CD4-positive, alpha-beta T cell (primary cell): ENCODE results near the gene IFT27. TPM values are rescaled to one million over a fixed set of nuclear protein-coding genes. Genes with fewer than 3 reads are reported as not detected.

Experiments
- ATAC-seq: fragments of 200-7000 bp; cut with Tn5 transposase; one replicate; pipeline ENCODE4 v1.10.0; 2022; ENCODE audit warnings: mild to moderate bottlenecking; ENCODE audit not compliant: poor library complexity
- CTCF ChIA-PET: fragments of 350-600 bp; sonication (Branson Sonifier 250); formaldehyde crosslinking; loops from one replicate; lab custom pipeline; 2021; ENCODE audit warnings: antibody characterized with exemption, inconsistent platforms; lab: Charles Lee
- POLR2A ChIA-PET: fragments of 350-600 bp; sonication (Branson Sonifier 250); formaldehyde crosslinking; loops from one replicate; lab custom pipeline; 2021; ENCODE audit warnings: antibody characterized with exemption, inconsistent platforms; lab: Charles Lee
- DNase-seq, 14 experiments: peaks; one replicate each; pipeline ENCODE4 v3.0.0-alpha.2; 2013 to 2020; ENCODE audit warnings: mixed read lengths in 2 of 14
- H3K27ac ChIP-seq, 2 donors: one replicate each; pipeline versions ENCODE4 v1.5.1 to v1.7.0; 2013; ENCODE audit warnings: low read length in 2 of 2, low read depth in 1 of 2, mild to moderate bottlenecking in 1 of 2
- H3K27me3 ChIP-seq, 2 experiments: 1 replicate in 1 of 2; 2 replicates in 1 of 2; pipeline versions ENCODE4 v1.6.1 to v1.7.0; 2013; ENCODE audit warnings: low read length in 2 of 2, control low read depth in 1 of 2, mild to moderate bottlenecking in 1 of 2, moderate library complexity in 1 of 2; ENCODE audit not compliant: insufficient read depth in 2 of 2, control insufficient read depth in 1 of 2
- H3K36me3 ChIP-seq: one replicate; pipeline ENCODE4 v1.6.1; 2013; ENCODE audit warnings: low read length, control low read depth; ENCODE audit not compliant: insufficient read depth
- H3K4me1 ChIP-seq: one replicate; pipeline ENCODE4 v1.6.1; 2013; ENCODE audit warnings: low read length, control low read depth; ENCODE audit not compliant: insufficient read depth
- H3K4me3 ChIP-seq: one replicate; pipeline ENCODE4 v1.5.1; 2013; ENCODE audit warnings: mild to moderate bottlenecking, low read length, moderate library complexity
- H3K9me3 ChIP-seq, 2 experiments: 1 replicate in 1 of 2; 2 replicates in 1 of 2; pipeline versions ENCODE4 v1.6.1 to v1.7.0; 2013; ENCODE audit warnings: low read length in 2 of 2, mild to moderate bottlenecking in 2 of 2, control low read depth in 1 of 2, moderate library complexity in 1 of 2; ENCODE audit not compliant: control insufficient read depth in 1 of 2, insufficient read depth in 1 of 2
- H3K27ac Mint-ChIP-seq: one replicate; pipeline ENCODE4 v1.8.0; 2020; ENCODE audit warnings: mixed read lengths
- H3K27me3 Mint-ChIP-seq: one replicate; pipeline ENCODE4 v1.8.0; 2021; ENCODE audit warnings: mixed read lengths
- H3K36me3 Mint-ChIP-seq: one replicate; pipeline ENCODE4 v1.8.0; 2021; ENCODE audit warnings: low read depth, mixed read lengths
- H3K4me1 Mint-ChIP-seq: one replicate; pipeline ENCODE4 v1.8.0; 2021; ENCODE audit warnings: low read depth, mixed read lengths
- H3K4me3 Mint-ChIP-seq: one replicate; pipeline ENCODE4 v1.8.0; 2020; ENCODE audit warnings: mild to moderate bottlenecking, mixed read lengths
- H3K9me3 Mint-ChIP-seq: one replicate; pipeline ENCODE4 v1.8.0; 2020; ENCODE audit warnings: mixed read lengths
- intact Hi-C, 2 experiments: fragments of 100-400 bp; cut with DNase I in 1 of 2; cut with micrococcal nuclease in 1 of 2; formaldehyde crosslinking; loops; one replicate each; pipeline versions ENCODE4 v1.15.1 to v1.9.0; 2023 to 2025; cut with DNase I, micrococcal nuclease
- total RNA-seq, 174 experiments: library from RNA in 2 of 174; stranded (reverse) in 2 of 174; gene quantifications; one replicate each; pipeline ENCODE4 v1.2.3 and lab custom pipeline; 2021 to 2026
- TF ChIP-seq, protein P1 (sequence below): fragments of 200-600 bp; IDR thresholded peaks from one replicate; pipeline ENCODE4 v1.8.0; 2022; ENCODE audit warnings: antibody characterized with exemption, mild to moderate bottlenecking

Gene IFT27
- total RNA-seq, 2 experiments from 2014 or later: 10.2 to 10.9 TPM

DNA sequence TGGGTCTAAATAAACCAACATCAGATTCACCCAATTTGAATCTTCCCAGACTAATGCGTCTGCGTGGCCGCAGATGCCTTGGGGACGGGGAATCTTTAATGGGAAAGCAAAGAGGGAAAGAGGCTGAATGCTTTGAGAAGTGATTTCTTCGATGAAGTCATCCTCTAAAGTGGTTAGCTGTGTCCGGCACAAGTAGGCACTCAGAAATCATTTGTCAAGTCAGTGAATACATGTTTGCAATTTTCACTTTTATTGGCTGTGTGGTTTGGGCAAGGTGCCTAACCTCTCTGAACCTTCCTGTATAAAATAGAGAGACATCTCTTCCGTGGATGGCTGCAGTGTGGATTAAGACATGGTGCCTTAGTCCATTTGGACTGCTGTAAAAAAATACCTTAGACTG lies 19.7 kb upstream of the IFT27 start:
- H3K27ac ChIP-seq: no peak overlapping the region
- H3K27me3 ChIP-seq: peaks cover 3 to 4% of the 10 kb centered on the region in 2 experiments
- Mint-ChIP-seq H3K9me3 (no peaks in the 10 kb centered on the region), H3K4me3 (no peak overlapping the region), H3K27me3 (peaks cover 14% of the 10 kb centered on the region), H3K27ac (no peak overlapping the region), H3K36me3 (no peaks in the 10 kb centered on the region), H3K4me1 (no peaks in the 10 kb centered on the region)
- TF ChIP-seq, protein P1, sequence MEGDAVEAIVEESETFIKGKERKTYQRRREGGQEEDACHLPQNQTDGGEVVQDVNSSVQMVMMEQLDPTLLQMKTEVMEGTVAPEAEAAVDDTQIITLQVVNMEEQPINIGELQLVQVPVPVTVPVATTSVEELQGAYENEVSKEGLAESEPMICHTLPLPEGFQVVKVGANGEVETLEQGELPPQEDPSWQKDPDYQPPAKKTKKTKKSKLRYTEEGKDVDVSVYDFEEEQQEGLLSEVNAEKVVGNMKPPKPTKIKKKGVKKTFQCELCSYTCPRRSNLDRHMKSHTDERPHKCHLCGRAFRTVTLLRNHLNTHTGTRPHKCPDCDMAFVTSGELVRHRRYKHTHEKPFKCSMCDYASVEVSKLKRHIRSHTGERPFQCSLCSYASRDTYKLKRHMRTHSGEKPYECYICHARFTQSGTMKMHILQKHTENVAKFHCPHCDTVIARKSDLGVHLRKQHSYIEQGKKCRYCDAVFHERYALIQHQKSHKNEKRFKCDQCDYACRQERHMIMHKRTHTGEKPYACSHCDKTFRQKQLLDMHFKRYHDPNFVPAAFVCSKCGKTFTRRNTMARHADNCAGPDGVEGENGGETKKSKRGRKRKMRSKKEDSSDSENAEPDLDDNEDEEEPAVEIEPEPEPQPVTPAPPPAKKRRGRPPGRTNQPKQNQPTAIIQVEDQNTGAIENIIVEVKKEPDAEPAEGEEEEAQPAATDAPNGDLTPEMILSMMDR: no peak
- POLR2A ChIA-PET: no interaction called here
- DNase-seq: no peak
- CTCF ChIA-PET: no interaction called here
- H3K4me1 ChIP-seq: no peaks in the 10 kb centered on the region
- ATAC-seq: no peak
- H3K4me3 ChIP-seq: no peak overlapping the region
- peaks cover 0 to 4% of the 10 kb centered on the region in 2 experiments for H3K9me3 ChIP-seq
- intact Hi-C loops: no loop called here
- H3K36me3 ChIP-seq: no peaks in the 10 kb centered on the region

DNA sequence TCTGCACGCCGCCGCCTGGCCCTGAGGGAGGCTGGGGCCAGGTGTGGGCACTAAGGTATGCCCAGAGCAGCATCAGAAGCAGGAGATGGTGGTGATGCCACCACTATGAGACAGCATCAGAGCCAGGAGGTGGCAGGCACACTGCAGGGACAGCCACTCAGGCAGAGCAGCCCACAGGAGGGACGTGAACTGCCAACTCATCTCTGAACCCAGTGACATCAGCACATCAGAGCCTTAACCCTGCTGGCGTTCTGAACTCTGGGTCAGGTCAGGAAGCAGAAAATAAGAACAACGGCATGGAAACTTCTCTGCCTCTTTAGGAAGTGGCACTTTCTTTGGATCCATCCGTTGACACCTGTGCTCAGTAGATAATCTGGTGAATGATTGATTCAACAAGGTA lies 14.7 kb upstream of the IFT27 start:
- H3K27me3 ChIP-seq: peaks cover 3 to 4% of the 10 kb centered on the region in 2 experiments
- no peaks in the 10 kb centered on the region for H3K9me3 Mint-ChIP-seq
- H3K27ac ChIP-seq: no peak overlapping the region
- no peak for DNase-seq
- no peaks in the 10 kb centered on the region for H3K36me3 ChIP-seq
- ChIA-PET CTCF (no interaction called here), POLR2A (no interaction called here)
- no peak overlapping the region for H3K4me3 Mint-ChIP-seq
- H3K27me3 Mint-ChIP-seq: peaks cover 6% of the 10 kb centered on the region
- H3K4me1 Mint-ChIP-seq: no peaks in the 10 kb centered on the region
- H3K27ac Mint-ChIP-seq: no peak overlapping the region
- no peaks in the 10 kb centered on the region for H3K4me1 ChIP-seq
- intact Hi-C loops: no loop called here
- TF ChIP-seq, protein P1: no peak
- ATAC-seq: no peak
- H3K9me3 ChIP-seq: no peaks in the 10 kb centered on the region
- no peaks in the 10 kb centered on the region for H3K36me3 Mint-ChIP-seq
- no peak overlapping the region for H3K4me3 ChIP-seq

DNA sequence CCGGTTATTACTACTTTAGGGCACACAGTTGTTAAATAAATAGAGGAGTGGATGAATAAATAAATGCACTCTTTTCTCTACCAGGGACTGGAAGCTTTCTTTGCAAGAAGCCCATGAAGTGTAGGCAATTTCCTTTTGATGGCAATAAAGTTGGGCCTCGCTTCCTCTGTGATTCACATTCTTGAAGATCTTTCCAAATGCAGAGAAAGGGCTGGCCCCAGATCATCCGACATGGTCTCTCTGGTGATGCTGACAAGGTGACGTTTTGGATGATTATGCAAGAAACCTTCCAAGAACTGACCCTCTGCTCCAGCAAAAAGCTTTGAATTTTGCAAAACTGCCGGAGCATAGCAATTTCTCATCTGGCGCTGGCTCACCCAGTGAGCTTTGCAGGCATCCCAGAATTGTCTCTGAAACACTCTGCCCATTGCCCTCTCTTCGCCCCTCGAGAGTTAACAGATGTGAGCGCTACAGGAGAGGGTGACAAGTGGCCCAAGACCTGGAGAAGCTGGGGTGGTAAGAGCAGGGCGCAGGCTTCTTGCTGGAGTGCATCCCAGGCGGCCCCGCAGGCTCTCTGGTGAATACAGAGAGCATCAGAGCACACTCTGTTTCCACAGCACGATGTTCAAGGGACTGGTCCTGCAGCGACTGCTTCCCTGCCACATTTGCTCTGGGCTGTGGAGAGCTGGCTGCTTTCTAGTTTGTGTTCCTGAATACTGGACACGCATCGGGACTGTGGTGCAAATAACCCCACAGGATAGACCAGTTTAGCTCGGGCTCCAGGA lies 11.5 kb upstream of the IFT27 start:
- no peak for DNase-seq
- Histone ChIP-seq H3K27ac (no peak overlapping the region), H3K4me3 (no peak overlapping the region), H3K4me1 (peaks cover under 1% of the 10 kb centered on the region), H3K36me3 (no peaks in the 10 kb centered on the region), H3K27me3 (peaks cover 0 to 2% of the 10 kb centered on the region in 2 experiments), H3K9me3 (no peaks in the 10 kb centered on the region)
- Mint-ChIP-seq H3K4me1 (no peaks in the 10 kb centered on the region), H3K9me3 (no peaks in the 10 kb centered on the region), H3K27me3 (no peaks in the 10 kb centered on the region), H3K27ac (no peak overlapping the region), H3K4me3 (no peak overlapping the region), H3K36me3 (no peaks in the 10 kb centered on the region)
- POLR2A ChIA-PET: interaction anchor here (0.8 kb wide), 1 partner anchor 11 kb away, joined by 3 read pairs; the partner anchor contains the start of gene IFT27
- intact Hi-C loops: no loop called here
- ATAC-seq: no peak
- TF ChIP-seq, protein P1: no peak
- CTCF ChIA-PET: interaction anchor here (1.8 kb wide), 1 partner anchor 69 kb away, joined by 6 read pairs; no protein-coding TSS in a partner anchor
